HG03342 (cell line): ENCODE measurements around the gene ATRN.
A peak's percentile ranks its signal among the peaks of the same experiment; 100 is the strongest.

ENCODE experiments used
- ATAC-seq: cut with Tn5 transposase; IDR thresholded peaks from one replicate; pipeline ENCODE4 v1.9.1; 2021; ENCODE audit warnings: mild to moderate bottlenecking, moderate library complexity; ENCODE audit not compliant: unreplicated experiment

The ATRN gene

GRCh38 chr20:3654326-3655130 is 183.7 kb downstream of the ATRN start:
- ATAC-seq = no peak

- ATAC-seq = no peak
Observed at GRCh38 chr20:3655131-3655405, 184.2 kb downstream of the ATRN start.

GRCh38 chr20:3658019-3658715 is 187.3 kb downstream of the ATRN start:
- no peak for ATAC-seq

GRCh38 chr20:3658716-3659491 is 188.1 kb downstream of the ATRN start:
- ATAC-seq = peak; percentile 94

- ATAC-seq = no peak
Observed at GRCh38 chr20:3659492-3660261, 188.9 kb downstream of the ATRN start.

- ATAC-seq = no peak
Observed at GRCh38 chr20:3660262-3661059, 189.6 kb downstream of the ATRN start.

- ATAC-seq = no peak
Observed at GRCh38 chr20:3661060-3661813, 190.4 kb downstream of the ATRN start.

GRCh38 chr20:3661814-3662665 is 191.2 kb downstream of the ATRN start:
- no peak for ATAC-seq

GRCh38 chr20:3663031-3663701 is 192.3 kb downstream of the ATRN start, which contains the start of gene GFRA4:
GFRA4 (minus strand) TSS chr20:3663399; CDS start chr20:3663399, 0 bp downstream.
- ATAC-seq = no peak

- no peak for ATAC-seq
Observed at GRCh38 chr20:3663858-3664257, 193.0 kb downstream of the ATRN start.

GRCh38 chr20:3667434-3668037 is 196.7 kb downstream of the ATRN start:
- ATAC-seq = no peak

GRCh38 chr20:3669710-3670367 is 199.0 kb downstream of the ATRN start:
- no peak for ATAC-seq

- no peak for ATAC-seq
Observed at GRCh38 chr20:3670511-3670910, 199.7 kb downstream of the ATRN start.

GRCh38 chr20:3670945-3671344 is 200.1 kb downstream of the ATRN start:
- ATAC-seq = no peak

GRCh38 chr20:3671986-3672546 is 201.2 kb downstream of the ATRN start:
- no peak for ATAC-seq

GRCh38 chr20:3672547-3673171 is 201.8 kb downstream of the ATRN start:
- ATAC-seq = no peak
